OCI-LY7 (cell line): ENCODE measurements around the gene PALLD. TPM values are rescaled to one million over a fixed set of nuclear protein-coding genes. Genes with fewer than 3 reads are reported as not detected.

Experiments
- BruUV-seq: library from RNA; stranded (reverse); fragments of 400-500 nt; replicated peaks from 2 replicates; lab custom pipeline; 2021; lab: Mats Ljungman, UMichigan
- CTCF ChIA-PET: fragments of 300-600 bp; sonication (Branson Sonifier 250); formaldehyde crosslinking; loops from one replicate; lab custom pipeline; 2022; ENCODE audit warnings: antibody characterized with exemption; ENCODE audit not compliant: unreplicated experiment; lab: Charles Lee
- POLR2A ChIA-PET: fragments of 300-600 bp; sonication (Branson Sonifier 250); formaldehyde crosslinking; loops from one replicate; lab custom pipeline; 2022; ENCODE audit warnings: antibody characterized with exemption; lab: Charles Lee
- DNase-seq: peaks from one replicate; pipeline ENCODE4 v3.0.0-alpha.2; 2015; ENCODE audit warnings: low spot score
- H2AFZ ChIP-seq: fragments of 200-600 bp; sonication (generic), shearing (Covaris generic); 2 replicates; pipeline ENCODE4 v1.6.1; 2014; ENCODE audit warnings: mild to moderate bottlenecking, antibody characterized with exemption, low read length, moderate library complexity
- H3K27ac ChIP-seq: fragments of 200-600 bp; sonication (generic); 2 replicates; pipeline ENCODE4 v1.5.1; 2014; ENCODE audit warnings: mixed run types, low read depth, mild to moderate bottlenecking, moderate library complexity, low read length, inconsistent platforms; ENCODE audit not compliant: poor library complexity, severe bottlenecking
- H3K36me3 ChIP-seq: fragments of 200-600 bp; sonication (generic); 2 replicates; pipeline ENCODE4 v1.6.1; 2014; ENCODE audit warnings: mild to moderate bottlenecking, antibody characterized with exemption, low read length, moderate library complexity, mixed read lengths; ENCODE audit not compliant: insufficient read depth
- H3K4me1 ChIP-seq: fragments of 200-600 bp; sonication (generic); 2 replicates; pipeline ENCODE4 v1.5.1; 2014; ENCODE audit warnings: mild to moderate bottlenecking, low read length; ENCODE audit not compliant: insufficient read depth, poor library complexity, severe bottlenecking
- H3K4me2 ChIP-seq: fragments of 200-600 bp; sonication (generic); 2 replicates; pipeline ENCODE4 v1.6.1; 2014; ENCODE audit warnings: mild to moderate bottlenecking, low read length
- H3K4me3 ChIP-seq: fragments of 200-600 bp; sonication (generic); 2 replicates; pipeline ENCODE4 v1.5.1; 2014; ENCODE audit warnings: mild to moderate bottlenecking, low read depth, low read length; ENCODE audit not compliant: poor library complexity, severe bottlenecking
- H3K79me2 ChIP-seq: fragments of 200-600 bp; sonication (generic); 2 replicates; pipeline ENCODE4 v1.6.1; 2016; ENCODE audit warnings: low read depth, mild to moderate bottlenecking, low read length, moderate library complexity, mixed read lengths; ENCODE audit not compliant: insufficient read depth
- H3K9me2 ChIP-seq: fragments of 200-600 bp; sonication (generic); 2 replicates; pipeline ENCODE4 v1.6.1; 2016; ENCODE audit warnings: mild to moderate bottlenecking, low read length, mixed read lengths; ENCODE audit not compliant: insufficient read depth
- H3K9me3 ChIP-seq: fragments of 200-600 bp; sonication (generic); 2 replicates; pipeline ENCODE4 v1.6.1; 2014; ENCODE audit warnings: mild to moderate bottlenecking, mixed run types, low read length, mixed read lengths
- H4K20me1 ChIP-seq: fragments of 200-600 bp; sonication (generic); 2 replicates; pipeline ENCODE4 v1.6.1; 2014; ENCODE audit warnings: mild to moderate bottlenecking, antibody characterized with exemption, low read length, moderate library complexity, mixed read lengths; ENCODE audit not compliant: insufficient read depth
- EZH2phosphoT487 ChIP-seq: fragments of 200-600 bp; sonication (generic); IDR thresholded peaks from 2 replicates; pipeline ENCODE4 v1.6.1; 2018; ENCODE audit warnings: low read depth, borderline replicate concordance, mild to moderate bottlenecking, mixed run types, antibody characterized with exemption, low read length, moderate library complexity, mixed read lengths
- intact Hi-C: fragments of 100-400 bp; cut with micrococcal nuclease; formaldehyde crosslinking; loops from one replicate; pipeline ENCODE4 v1.10.0; 2022; ENCODE audit not compliant: unreplicated experiment
- total RNA-seq, 2 experiments: library from RNA; depleted of rRNA in 1 of 2; stranded (reverse); fragments of >200 nt in 1 of 2; shearing (Covaris generic) in 1 of 2; gene quantifications; 2 replicates each; pipeline ENCODE4 v1.2.3, GENCODE V29; 2014 to 2022
- TF ChIP-seq, protein P1 (sequence below): fragments of 200-600 bp; sonication (generic); conservative IDR thresholded peaks from 2 replicates; pipeline ENCODE4 v1.5.1; 2014; ENCODE audit warnings: mild to moderate bottlenecking, antibody characterized with exemption, low read length, moderate library complexity, mixed read lengths

Gene PALLD
- total RNA-seq, 2 experiments from 2014 or later, result 0.73 to 2.8 TPM

DNA sequence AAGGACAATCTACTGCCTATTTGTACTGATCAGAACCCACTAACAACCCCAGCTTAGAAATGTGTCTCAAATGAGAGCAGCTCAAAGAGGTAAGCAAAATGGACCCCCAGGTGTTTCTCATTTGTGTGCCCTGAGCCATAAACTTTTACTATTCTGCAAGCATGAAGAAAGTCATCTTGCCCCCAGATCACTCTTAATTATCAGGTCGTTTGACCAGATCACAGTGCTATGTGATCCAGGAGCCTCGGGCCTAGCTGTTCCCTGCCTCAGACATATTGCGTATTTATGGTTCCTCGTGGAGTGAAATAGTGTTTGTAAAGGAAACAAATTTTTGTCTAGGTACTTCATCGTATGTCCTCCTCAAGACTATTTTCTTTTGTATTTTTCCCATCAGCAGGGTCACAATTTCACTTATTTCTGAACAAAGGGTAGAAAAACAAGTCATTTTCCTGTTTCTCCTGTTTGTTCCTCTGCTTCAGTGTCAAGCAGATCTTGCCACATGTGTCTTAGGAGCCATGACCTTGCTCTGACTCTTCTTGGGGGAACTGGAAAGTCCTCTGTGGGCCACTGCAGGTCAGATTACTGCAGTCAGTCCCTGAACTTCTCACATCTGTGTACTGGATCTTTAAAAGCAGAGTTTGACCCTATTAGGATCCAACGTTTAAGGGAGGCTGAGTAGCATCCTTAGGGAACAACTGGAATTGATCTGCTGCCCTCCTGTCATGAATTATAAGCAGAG, 194.9 kb downstream of the PALLD start:
- no peaks in the 10 kb centered on the region for H3K4me1 ChIP-seq
- no peaks in the 10 kb centered on the region for H3K36me3 ChIP-seq
- no peak overlapping the region for H3K4me3 ChIP-seq
- no TSS peak for BruUV-seq
- no peaks in the 10 kb centered on the region for H3K9me2 ChIP-seq
- intact Hi-C loops, result no loop called here
- CTCF ChIA-PET, result no interaction called here
- DNase-seq, result no peak
- no peak for TF ChIP-seq EZH2phosphoT487
- TF ChIP-seq, protein P1, sequence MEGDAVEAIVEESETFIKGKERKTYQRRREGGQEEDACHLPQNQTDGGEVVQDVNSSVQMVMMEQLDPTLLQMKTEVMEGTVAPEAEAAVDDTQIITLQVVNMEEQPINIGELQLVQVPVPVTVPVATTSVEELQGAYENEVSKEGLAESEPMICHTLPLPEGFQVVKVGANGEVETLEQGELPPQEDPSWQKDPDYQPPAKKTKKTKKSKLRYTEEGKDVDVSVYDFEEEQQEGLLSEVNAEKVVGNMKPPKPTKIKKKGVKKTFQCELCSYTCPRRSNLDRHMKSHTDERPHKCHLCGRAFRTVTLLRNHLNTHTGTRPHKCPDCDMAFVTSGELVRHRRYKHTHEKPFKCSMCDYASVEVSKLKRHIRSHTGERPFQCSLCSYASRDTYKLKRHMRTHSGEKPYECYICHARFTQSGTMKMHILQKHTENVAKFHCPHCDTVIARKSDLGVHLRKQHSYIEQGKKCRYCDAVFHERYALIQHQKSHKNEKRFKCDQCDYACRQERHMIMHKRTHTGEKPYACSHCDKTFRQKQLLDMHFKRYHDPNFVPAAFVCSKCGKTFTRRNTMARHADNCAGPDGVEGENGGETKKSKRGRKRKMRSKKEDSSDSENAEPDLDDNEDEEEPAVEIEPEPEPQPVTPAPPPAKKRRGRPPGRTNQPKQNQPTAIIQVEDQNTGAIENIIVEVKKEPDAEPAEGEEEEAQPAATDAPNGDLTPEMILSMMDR, result no peak
- no peak overlapping the region for H3K4me2 ChIP-seq
- H3K27ac ChIP-seq, result no peak overlapping the region
- POLR2A ChIA-PET, result interaction anchor here (0.6 kb wide), 1 partner anchor 492 kb away, joined by 7 read pairs; no protein-coding TSS in a partner anchor
- H3K79me2 ChIP-seq, result no peaks in the 10 kb centered on the region
- H2AFZ ChIP-seq, result no peak overlapping the region
- H4K20me1 ChIP-seq, result no peaks in the 10 kb centered on the region
- no peaks in the 10 kb centered on the region for H3K9me3 ChIP-seq

DNA sequence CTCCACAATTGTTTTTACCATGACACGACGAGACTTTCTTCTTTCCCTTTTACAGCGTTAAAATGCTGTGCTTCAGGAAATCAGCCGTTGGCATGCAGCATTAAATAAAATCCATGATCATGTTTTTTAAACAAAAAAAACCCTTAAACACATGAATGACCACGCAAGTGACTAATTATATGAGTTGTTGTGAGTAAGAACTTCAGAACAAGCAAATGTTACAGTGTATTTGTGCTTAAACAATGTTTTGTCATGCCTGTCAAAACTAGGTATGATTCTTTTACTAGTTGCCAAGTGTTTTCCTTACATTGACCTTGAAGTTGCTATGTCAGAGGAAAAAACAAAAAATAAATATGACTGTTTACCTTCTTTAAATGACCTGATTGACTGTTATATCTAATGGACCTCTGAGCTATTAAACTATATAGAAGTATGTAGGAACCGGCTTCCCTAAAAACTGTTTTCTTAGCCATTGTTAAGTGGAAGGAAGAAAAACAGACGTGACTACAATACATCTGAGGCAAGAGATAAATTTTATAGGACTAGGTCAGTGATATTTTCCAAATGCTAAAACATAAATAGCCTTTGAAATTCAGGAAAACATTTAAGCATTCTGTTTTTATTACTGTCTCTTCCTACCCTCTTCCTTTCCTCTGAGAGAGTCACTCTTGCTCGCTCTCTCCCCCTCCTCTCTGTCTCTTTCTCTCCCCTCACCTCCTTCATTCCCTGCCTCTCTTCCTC, 197.1 kb downstream of the PALLD start:
- no peaks in the 10 kb centered on the region for H3K36me3 ChIP-seq
- TF ChIP-seq EZH2phosphoT487, result no peak
- TF ChIP-seq, protein P1, result no peak
- no peak overlapping the region for H3K4me2 ChIP-seq
- intact Hi-C loops, result no loop called here
- no peak for DNase-seq
- H2AFZ ChIP-seq, result no peak overlapping the region
- no peaks in the 10 kb centered on the region for H3K9me2 ChIP-seq
- ChIA-PET POLR2A (interaction anchor here (0.6 kb wide), 1 partner anchor 129 kb away, joined by 3 read pairs; no protein-coding TSS in a partner anchor), CTCF (no interaction called here)
- H4K20me1 ChIP-seq, result no peaks in the 10 kb centered on the region
- no TSS peak for BruUV-seq
- no peaks in the 10 kb centered on the region for H3K79me2 ChIP-seq
- no peaks in the 10 kb centered on the region for H3K4me1 ChIP-seq
- H3K9me3 ChIP-seq, result no peaks in the 10 kb centered on the region
- H3K27ac ChIP-seq, result no peak overlapping the region
- no peak overlapping the region for H3K4me3 ChIP-seq
